GM12865 (cell line): Measurements from ENCODE around the gene TMEM52B.
"Not testable (repeated sequence)": the region's sequence is repeated elsewhere in the genome, so short reads cannot be mapped to it uniquely, and the experiment has no call there.

Experiments used
- DNase-seq: peaks from one replicate; pipeline ENCODE4 v3.0.0; 2010; ENCODE audit warnings: low read depth
- H3K4me3 ChIP-seq: 2 replicates; pipeline ENCODE4 v1.5.1; 2011; ENCODE audit warnings: mild to moderate bottlenecking, low read depth, low read length, control low read depth
- CTCF ChIP-seq: IDR thresholded peaks from 2 replicates; pipeline ENCODE4 v1.5.1; 2011; ENCODE audit warnings: low read length, control low read depth, low read depth, inconsistent platforms; ENCODE audit not compliant: insufficient read depth; ENCODE audit errors: missing control alignments

Gene TMEM52B

GRCh38 chr12:10215436-10215835, 36.6 kb downstream of the TMEM52B start:
- H3K4me3 ChIP-seq = no peak overlapping the region
- DNase-seq = no peak
- no peak for TF ChIP-seq CTCF

GRCh38 chr12:10215946-10216345, 37.1 kb downstream of the TMEM52B start:
- DNase-seq, H3K4me3 ChIP-seq: not testable (repeated sequence)

GRCh38 chr12:10218021-10218420, 39.2 kb downstream of the TMEM52B start:
- no peak overlapping the region for H3K4me3 ChIP-seq
- TF ChIP-seq CTCF = no peak
- DNase-seq = no peak

- no peak for DNase-seq
- no peak overlapping the region for H3K4me3 ChIP-seq
- no peak for TF ChIP-seq CTCF
Measured at GRCh38 chr12:10220398-10221077, 41.7 kb downstream of the TMEM52B start.

GRCh38 chr12:10221846-10222245, 43.0 kb downstream of the TMEM52B start:
- H3K4me3 ChIP-seq = no peak overlapping the region
- no peak for TF ChIP-seq CTCF
- DNase-seq = no peak

- DNase-seq = no peak
- no peak overlapping the region for H3K4me3 ChIP-seq
- TF ChIP-seq CTCF = no peak
Measured at GRCh38 chr12:10223208-10223607, 44.4 kb downstream of the TMEM52B start.

GRCh38 chr12:10225426-10225825, 46.6 kb downstream of the TMEM52B start:
- DNase-seq, H3K4me3 ChIP-seq: not testable (repeated sequence)

GRCh38 chr12:10226086-10226485, 47.3 kb downstream of the TMEM52B start:
- no peak for TF ChIP-seq CTCF
- no peak overlapping the region for H3K4me3 ChIP-seq
- no peak for DNase-seq
